Measurements from ENCODE around the gene SEC23A.

DNA sequence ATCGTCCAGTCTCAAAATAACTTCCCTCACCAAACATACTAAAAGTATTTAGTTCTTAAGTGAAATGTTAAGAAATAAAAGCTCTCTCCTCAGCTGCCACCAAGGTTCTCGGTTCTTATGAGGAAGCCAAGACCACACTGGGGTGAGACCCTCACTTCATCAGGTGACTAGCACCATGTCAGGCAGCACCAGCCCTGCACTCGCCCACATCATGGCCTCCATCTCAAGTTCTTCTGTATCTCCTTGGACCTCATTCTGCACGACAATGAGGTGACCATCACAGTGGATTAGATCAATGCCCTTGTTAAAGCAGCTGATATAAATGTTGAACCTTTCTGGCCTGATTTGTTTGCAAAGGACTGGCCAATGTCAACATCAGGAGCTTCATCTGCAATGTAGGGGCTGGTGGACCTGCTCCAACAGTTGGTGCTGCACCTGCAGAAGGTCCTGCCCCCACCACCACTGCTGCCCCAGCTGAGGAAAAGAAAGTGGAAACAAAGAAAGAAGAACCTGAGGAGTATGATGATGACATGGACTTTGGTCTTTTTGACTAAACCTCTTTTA lies 12.4 kb downstream of the SEC23A start:
- no peak for TF ChIP-seq CTCF (IDR thresholded peaks at IDR 0.05; ENCODE audit: extremely low read depth in 1 of 2, insufficient read depth in 1 of 2, low read depth in 1 of 2, low read length in 2 of 2)
- no peak for TF ChIP-seq EZH2 (IDR thresholded peaks at IDR 0.05; ENCODE audit: borderline replicate concordance, low read depth, low read length, severe bottlenecking)
- TF ChIP-seq POLR2A (IDR thresholded peaks at IDR 0.05; ENCODE audit: low read depth, low read length): no peak
- TF ChIP-seq FOS (IDR thresholded peaks at IDR 0.05; ENCODE audit: borderline replicate concordance, insufficient read depth, low read length): no peak
- TF ChIP-seq MAX (IDR thresholded peaks at IDR 0.05; ENCODE audit: insufficient read depth, insufficient read length): no peak
- TF ChIP-seq MYC (IDR thresholded peaks at IDR 0.05; ENCODE audit: low read depth, low read length): no peak
- TF ChIP-seq JUN (IDR thresholded peaks at IDR 0.05; ENCODE audit: borderline replicate concordance, insufficient read depth, insufficient read length, low read depth): no peak
- TF ChIP-seq POLR2AphosphoS5 (IDR thresholded peaks at IDR 0.05; ENCODE audit: insufficient read depth, low read depth, low read length): no peak
